SH-SY5Y (cell line): ENCODE measurements around the gene KCTD16.

Source experiments
- GATA2 ChIP-seq: IDR thresholded peaks from 2 replicates; pipeline ENCODE4 v1.6.1; 2011; ENCODE audit warnings: mild to moderate bottlenecking, low read depth, low read length
- GATA3 ChIP-seq: IDR thresholded peaks from 2 replicates; pipeline ENCODE4 v1.6.1; 2011; ENCODE audit warnings: low read depth, mild to moderate bottlenecking, low read length, moderate library complexity

The KCTD16 gene

DNA sequence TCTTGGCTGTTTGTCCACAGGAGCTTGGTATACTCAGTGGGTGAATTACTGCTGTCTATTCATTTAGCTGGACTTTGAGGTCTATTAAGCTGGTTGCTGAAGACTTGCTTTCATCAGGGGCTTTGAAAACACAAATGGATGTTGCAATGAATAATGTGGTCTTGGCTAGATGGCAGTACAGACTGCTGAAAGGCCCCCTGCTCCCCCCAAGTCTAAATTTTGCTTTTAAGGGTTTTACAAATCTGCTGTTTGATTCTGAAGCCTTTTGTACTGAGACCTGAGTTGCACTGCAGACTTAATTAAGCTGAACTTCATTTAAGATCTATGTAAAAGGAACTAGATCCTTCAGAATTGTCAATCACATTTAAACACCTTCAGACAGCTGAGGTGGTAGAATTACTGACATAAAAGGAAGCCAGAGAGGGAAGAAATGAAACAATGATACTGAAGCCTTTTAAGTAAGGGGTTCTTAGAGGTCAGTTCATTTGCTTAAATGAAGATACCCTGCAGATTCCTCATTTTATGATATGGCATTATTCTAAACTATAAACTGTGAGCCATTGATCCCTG, 37.3 kb downstream of the KCTD16 start:
- TF ChIP-seq GATA3 (no peak), GATA2 (no peak)

DNA sequence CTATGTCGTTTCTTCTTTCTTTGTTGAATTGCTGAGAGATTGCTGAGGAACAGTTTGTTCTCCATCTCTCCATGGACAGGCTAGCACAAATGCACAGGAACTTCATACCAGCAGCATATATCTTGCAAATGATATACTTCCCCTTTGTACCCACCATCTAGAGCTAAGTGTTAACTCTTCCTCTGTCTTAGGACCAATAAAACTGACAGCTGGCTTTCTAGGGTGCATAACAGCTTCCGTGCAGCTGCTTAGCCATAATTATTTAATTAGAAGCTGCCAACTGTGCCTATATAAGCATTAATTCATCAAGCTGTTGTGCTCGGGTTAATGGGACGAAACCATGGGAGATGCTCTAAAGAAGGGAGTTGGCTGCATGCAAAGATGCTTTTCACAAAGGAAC, 38.7 kb downstream of the KCTD16 start:
- no peak for TF ChIP-seq GATA2
- no peak for TF ChIP-seq GATA3

DNA sequence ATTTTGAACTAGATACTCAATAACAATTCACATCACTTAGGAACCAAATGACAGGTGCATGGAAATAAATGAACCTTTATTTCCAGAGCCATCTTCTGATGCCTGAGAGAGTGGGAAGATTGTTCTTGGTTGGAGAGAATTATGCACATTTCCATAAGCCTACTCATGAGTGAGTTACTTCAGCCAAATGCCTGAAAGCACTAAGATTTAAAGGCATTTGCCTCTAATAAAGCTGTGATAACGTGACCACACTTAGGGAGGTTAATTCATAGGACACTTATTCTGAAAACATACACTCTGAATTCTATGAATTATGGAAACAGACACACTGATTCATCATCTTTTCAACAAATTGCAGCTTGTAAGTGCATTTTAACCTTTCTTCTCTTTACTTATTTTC, 40.0 kb downstream of the KCTD16 start:
- no peak for TF ChIP-seq GATA2
- TF ChIP-seq GATA3: no peak

DNA sequence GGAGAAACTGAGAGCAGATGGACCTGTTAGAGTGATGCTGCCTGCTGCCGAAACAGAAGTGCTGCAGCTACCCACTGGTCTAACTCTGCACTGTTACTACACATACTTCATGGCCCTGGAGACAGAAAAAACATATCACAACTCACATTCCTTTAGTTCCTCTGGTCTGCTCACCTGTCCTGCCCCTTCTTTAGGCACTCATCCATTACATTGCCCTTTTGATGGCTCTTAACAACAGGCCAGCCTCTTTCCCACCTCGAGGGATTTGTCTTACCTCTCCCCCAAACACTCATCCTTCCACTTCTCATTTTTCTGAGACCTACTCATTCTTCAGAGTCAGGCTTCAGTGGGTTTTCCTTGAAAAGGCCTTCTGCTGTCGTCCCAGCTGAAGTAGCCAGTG, 49.2 kb downstream of the KCTD16 start:
- TF ChIP-seq GATA3: no peak
- no peak for TF ChIP-seq GATA2

DNA sequence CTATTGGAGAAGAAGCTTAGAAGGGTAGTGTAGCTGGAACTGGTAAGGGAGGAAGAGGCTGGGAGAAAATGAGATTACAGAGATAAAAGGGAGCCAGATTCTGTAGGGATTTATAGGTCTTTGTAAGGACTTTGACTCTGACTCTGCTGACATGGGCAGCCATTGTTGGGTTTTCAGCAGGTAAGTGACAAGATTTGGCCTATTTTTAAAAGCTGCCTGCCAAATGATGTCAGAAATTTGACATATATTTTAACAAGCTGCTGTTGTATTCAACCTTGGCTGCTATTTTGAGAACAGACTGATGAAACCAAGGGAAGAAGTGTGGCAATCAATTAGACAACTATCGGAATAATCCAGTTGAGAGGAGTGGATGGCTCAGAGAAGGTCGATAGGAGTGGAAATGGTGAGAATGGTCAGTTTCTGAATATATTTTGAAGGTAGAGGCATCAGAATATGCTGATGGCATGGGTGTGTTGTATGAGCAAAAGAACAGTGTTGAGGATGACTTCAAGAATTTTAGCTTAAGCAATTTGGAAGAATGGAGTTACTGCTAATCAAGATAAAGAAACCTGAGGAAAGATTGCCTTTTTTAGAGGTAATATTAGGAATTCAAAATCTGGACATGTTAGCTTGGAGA, 56.8 kb downstream of the KCTD16 start:
- TF ChIP-seq GATA3 (no peak), GATA2 (no peak)

DNA sequence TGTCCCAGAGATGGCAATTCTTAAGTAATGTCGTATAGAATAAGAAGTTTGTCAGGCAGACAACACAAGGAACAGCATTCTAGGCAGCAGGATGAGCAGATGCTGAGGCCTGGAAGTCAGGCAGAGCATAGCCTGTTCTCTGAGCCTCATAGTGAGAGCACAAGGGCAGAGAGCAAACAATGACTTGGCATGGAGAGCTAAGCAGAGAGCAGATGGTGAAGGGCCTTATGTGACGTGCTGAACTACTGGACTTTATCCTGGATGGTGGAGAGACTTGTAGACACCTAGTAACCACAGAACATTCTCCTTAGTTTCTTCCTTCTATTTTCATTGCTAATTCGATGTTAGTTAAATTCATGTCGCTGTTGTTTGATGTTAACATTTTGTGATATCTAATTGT, 60.1 kb downstream of the KCTD16 start:
- TF ChIP-seq GATA2 (no peak), GATA3 (no peak)

DNA sequence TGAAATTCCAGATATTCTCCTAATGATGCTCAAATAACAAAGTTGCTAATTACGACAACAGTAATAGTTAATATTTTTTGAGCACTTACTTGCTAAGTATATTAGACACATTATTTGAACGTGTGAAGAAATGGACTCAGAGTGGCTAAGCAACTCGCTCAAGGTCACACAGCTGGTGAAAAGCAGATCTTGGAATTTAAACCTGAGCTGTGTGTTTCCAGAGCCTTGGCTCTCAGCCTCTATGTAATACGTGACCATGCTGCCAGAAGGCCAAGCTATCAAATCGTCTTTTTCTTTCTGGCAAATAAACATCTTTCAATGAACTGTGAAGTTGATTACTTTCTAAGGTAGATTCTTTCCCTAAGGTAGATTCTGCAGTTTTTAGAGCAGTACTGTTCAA, 61.6 kb downstream of the KCTD16 start:
- TF ChIP-seq GATA3 (no peak), GATA2 (no peak)

DNA sequence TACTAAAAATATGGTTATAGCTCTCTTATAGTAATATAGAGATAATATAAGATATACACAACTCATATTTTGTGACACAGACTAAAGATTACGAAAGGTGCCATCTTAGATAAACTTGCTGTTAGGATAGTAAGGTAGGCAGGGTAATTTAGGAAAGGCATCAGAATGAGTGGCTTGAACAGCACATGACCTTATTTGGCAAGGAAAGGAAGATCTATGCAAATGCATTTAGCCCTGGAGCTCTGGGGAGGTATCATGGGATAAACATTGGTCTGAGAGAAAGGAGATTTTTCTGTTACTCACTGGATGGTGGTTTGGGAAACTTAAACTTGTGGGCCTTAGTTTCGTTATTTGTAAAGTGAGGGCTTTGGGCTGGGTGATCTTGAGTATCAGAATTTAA, 65.8 kb downstream of the KCTD16 start:
- TF ChIP-seq GATA2 (no peak), GATA3 (no peak)

DNA sequence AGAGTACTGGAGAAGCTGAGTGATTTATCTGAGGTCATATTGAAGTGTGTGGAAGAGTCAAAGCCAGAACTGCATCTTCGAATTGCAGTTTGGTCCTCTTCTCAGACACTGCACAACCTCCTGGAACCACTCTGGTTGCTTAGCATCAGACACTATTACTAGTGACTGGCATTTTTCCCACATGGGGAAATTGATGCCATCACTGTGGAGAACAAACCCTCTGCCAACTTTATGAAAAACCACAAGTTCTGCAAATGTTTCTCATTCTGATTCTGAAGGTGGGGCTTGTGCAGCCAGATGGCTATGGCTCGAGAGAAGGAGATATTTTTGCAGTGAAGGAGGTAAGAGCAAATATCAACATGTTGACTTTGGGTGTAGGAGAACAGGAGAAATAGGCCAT, 67.2 kb downstream of the KCTD16 start:
- TF ChIP-seq GATA2 (no peak), GATA3 (no peak)

DNA sequence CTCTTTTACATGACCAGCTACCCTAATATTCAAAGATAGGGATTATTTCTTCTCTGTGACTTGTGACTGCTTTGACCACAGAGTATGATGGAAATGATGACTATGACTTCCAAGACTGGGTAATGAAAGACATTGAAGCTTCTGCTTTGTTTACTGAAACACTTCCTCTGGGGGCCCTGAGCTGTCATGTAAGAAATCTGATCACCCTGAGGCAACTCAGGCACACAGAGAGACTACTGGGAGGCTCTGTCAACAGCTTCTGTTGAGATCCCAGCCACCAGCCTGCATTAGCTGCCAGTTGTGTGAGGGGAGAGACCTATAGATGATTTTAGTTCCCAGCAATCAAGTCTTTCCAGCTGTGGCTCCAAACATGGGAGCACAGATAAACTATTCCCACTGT, 76.5 kb downstream of the KCTD16 start:
- TF ChIP-seq GATA2 (no peak), GATA3 (no peak)

DNA sequence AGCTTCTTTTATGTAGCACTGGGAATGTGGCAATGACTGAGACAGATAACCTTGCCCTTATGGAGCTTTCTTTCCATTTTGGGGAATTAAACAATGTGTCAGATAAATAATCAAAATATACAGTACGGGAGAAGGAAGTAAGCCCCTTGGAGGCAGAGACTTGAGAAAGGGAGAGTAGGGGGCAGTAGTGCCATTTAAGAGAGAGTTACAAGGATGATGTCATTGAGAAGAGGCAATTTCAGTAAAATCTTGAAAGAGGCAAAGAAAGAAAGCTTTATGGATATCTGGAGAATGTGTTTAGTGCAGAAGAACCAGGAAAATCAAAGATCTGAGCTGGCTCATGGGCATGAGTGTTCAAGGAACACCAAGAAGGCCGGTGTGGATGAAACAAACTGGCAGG, 77.3 kb downstream of the KCTD16 start:
- no peak for TF ChIP-seq GATA2
- TF ChIP-seq GATA3: no peak

DNA sequence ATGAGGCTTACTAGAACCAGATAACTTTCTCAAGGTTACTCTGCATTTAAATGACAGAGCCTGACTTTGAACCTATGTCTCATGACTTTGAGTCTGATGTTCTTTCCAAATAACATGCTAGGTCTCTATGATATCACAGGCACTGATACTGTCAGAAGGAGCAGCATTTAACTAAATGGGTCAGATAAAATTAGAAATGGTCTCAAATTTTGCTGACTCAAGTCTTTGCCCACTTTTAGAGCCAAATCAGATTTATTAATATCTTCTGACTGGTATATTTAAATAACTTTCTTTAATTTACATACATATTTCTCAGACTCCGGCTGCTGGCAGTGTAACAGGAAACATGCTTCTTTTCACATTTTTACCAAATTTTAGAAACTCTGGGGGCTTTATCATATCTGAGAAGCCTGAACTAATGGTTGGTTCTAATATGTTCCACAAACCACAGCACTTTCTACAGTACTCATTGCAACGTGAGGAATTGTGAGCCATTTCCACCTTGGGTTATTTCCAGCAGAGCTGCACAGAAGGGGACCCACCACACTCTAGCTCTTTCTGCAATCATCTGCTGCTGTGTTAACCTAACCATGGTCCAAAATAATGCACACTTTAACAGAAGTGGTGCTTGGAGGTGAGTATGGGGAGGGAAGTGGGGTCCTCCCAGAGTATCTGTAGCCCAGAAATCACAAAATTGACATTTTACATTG, 79.2 kb downstream of the KCTD16 start:
- no peak for TF ChIP-seq GATA2
- no peak for TF ChIP-seq GATA3

DNA sequence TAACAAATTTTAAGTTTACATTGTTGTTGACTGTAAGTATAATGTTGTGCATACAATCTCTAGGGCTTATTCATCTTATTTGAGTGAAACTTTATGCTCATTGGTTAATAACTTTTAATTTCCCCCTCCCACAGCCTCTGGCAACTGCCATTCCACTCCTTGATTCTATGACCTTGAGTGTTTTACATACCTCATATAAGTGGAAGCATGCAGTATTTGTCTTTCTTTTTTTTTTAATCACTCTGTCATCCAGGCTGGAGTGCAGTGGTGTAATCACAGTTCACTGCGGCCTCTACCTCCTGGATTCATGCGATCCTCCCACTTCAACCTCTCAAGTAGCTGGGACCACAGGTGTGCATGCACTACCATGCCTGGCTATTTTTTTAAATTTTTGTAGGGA, 83.9 kb downstream of the KCTD16 start:
- TF ChIP-seq GATA2: no peak

DNA sequence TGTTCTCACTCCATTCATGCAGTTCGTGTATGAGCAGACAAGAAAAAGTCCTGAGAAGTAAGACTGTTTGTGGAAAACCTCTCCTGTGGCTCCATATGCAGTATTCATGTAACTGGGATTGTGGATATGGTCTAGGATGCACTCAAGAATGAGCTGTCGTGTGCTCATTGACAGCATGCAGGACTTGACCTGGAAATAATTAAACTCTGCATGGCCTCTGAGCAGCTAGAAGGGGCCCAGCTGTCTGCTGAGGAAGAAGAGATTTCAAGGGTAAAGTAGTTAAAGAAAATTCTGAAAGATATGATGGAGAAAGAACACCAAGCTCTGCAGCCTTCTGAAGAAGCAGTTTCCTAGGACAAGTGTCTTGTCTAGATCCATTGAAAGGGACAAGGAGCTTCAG, 89.4 kb downstream of the KCTD16 start:
- TF ChIP-seq GATA2 (no peak), GATA3 (no peak)

DNA sequence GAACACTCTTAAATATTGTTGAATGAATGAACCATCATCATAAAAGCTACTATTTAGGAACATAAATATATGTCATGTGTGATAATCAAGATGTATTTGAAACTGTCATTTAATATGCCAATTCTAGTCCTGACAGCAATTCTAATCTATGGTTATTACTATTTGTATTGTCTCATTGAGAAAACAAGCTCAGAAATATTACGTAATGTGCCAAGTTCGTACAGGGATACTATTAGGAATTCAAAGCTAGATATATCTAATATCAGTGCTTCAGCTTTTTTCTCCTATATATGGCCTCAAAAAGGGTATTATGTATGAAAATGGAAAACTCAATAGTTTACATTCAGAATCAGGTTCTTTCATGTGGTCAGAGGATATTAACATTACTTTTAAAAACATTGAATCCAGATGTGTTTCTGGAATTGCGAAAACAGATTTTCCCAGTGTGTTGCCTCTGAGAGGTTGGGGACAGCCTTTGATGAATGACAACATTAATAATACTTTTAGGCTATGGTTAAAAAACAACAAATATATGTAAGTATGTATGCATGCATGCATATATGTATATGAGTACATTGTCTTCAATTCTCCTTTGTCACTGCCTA, 95.1 kb downstream of the KCTD16 start:
- TF ChIP-seq GATA3: no peak
- no peak for TF ChIP-seq GATA2

DNA sequence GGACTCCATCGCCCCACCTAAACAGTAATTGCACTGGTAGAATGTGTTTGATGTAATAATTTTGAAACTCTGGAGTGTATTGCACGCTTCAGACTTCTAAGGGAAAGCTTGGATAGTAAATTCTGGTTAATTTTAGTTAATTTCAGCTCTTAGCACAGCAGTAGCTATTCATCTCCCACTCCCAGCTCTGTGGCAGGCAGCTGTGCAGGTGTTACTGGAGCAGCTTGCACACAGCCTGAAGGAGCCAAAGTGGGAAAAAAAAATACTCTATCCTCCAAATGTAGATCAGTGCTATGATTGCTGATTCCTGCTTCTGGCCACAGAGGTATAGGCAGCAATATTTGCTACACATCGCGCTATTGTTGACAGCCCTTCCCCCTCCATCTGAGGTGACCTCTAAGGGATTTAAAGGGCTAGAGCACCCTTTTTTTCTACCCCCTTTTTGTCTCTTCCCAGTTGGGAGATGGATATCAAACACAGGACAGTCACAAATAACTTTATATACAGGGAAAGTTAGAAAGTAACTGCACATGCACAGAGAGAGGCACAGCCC, 97.4 kb downstream of the KCTD16 start:
- TF ChIP-seq GATA2 (no peak), GATA3 (no peak)
